Sigmoid colon (tissue), 7 donors: ENCODE results near the gene SLC45A2. TPM values are rescaled to one million over a fixed set of nuclear protein-coding genes. Genes with fewer than 3 reads are reported as not detected.
"Not testable (repeated sequence)": the region's sequence is repeated elsewhere in the genome, so short reads cannot be mapped to it uniquely, and the experiment has no call there.

Source experiments
- DNase-seq: peaks from one replicate; pipeline ENCODE4 v3.0.0-alpha.2; 2019
- H3K27ac ChIP-seq, 4 donors: fragments of 200-600 bp; sonication (generic); one replicate each; pipeline ENCODE4 v1.5.1; 2016 to 2019; ENCODE audit warnings: mild to moderate bottlenecking in 1 of 4
- H3K27me3 ChIP-seq, 3 donors: fragments of 200-600 bp; sonication (generic); one replicate each; pipeline ENCODE4 v1.5.1; 2019; ENCODE audit warnings: mild to moderate bottlenecking in 1 of 3
- H3K36me3 ChIP-seq, 4 donors: fragments of 200-600 bp; sonication (generic); one replicate each; pipeline ENCODE4 v1.5.1; 2016 to 2019
- H3K4me1 ChIP-seq, 4 donors: fragments of 200-600 bp; sonication (generic); one replicate each; pipeline ENCODE4 v1.5.1; 2017 to 2019
- H3K4me3 ChIP-seq, 4 donors: fragments of 200-600 bp; sonication (generic); one replicate each; pipeline ENCODE4 v1.5.1; 2017 to 2019; ENCODE audit warnings: mild to moderate bottlenecking in 2 of 4, moderate library complexity in 1 of 4
- H3K9me3 ChIP-seq, 4 donors: fragments of 200-600 bp in 3 of 4; sonication (generic) in 3 of 4; one replicate each; pipeline versions ENCODE4 v1.5.1 to v1.6.1; 2013 to 2019
- CTCF ChIP-seq, 4 experiments: fragments of 450-650 bp in 3 of 4; fragments of 200-600 bp in 1 of 4; IDR thresholded peaks; one replicate each; pipeline ENCODE4 v1.5.1; 2016 to 2019; ENCODE audit warnings: antibody characterized with exemption in 4 of 4, mild to moderate bottlenecking in 3 of 4, moderate library complexity in 2 of 4
- EP300 ChIP-seq, 4 donors: sonication (generic); formaldehyde crosslinking; IDR thresholded peaks; one replicate each; pipeline ENCODE4 v1.6.1; 2017; ENCODE audit warnings: antibody characterized with exemption in 4 of 4
- POLR2A ChIP-seq, 2 donors: fragments of 450-650 bp; IDR thresholded peaks; one replicate each; pipeline ENCODE4 v1.6.1; 2016; ENCODE audit warnings: antibody characterized with exemption in 2 of 2, mild to moderate bottlenecking in 2 of 2, moderate library complexity in 2 of 2
- POLR2AphosphoS5 ChIP-seq, 4 donors: sonication (generic); formaldehyde crosslinking; IDR thresholded peaks; one replicate each; pipeline ENCODE4 v1.6.1; 2017; ENCODE audit warnings: antibody characterized with exemption in 4 of 4
- WGBS, 2 donors: extraction: QIAGEN DNeasy Blood & Tissue Kit; methylation state at CpG; one replicate each; pipeline ENCODE4 v1.1.7; 2013; 5-methylcytosine and 5-hydroxymethylcytosine counted together
- intact Hi-C: fragments of 100-400 bp; cut with DNase I; formaldehyde crosslinking; loops from one replicate; pipeline ENCODE4 v1.15.1; 2023
- polyA plus RNA-seq, 3 donors: library from polyadenylated mRNA; stranded (reverse); fragments of 200-250 nt; gene quantifications; one replicate each; pipeline ENCODE4 v1.2.3, GENCODE V29; 2013
- total RNA-seq, 4 donors: library from RNA; depleted of rRNA; stranded (reverse); fragments of >200 nt; gene quantifications; one replicate each; pipeline ENCODE4 v1.1.0, GENCODE V29; 2016
- donor health status: healthy with polysubstance abuse.
- donor health status: Bipolar disorder and iron deficiency.
- donor health status: healthy.

The SLC45A2 gene
- total and polyA plus RNA-seq, 7 donors: 0.03 to 0.27 TPM; not detected in 5

- Histone ChIP-seq H3K9me3 (peaks cover 0 to 4% (median 1%) of the 10 kb centered on the region in 4 donors), H3K4me1 (no peaks in the 10 kb centered on the region), H3K4me3 (no peak overlapping the region), H3K27ac (no peak overlapping the region), H3K36me3 (no peaks in the 10 kb centered on the region), H3K27me3 (no peaks in the 10 kb centered on the region)
- TF ChIP-seq POLR2AphosphoS5 (IDR thresholded peaks at IDR 0.05): no peak
- TF ChIP-seq POLR2A (IDR thresholded peaks at IDR 0.05): no peak
- TF ChIP-seq CTCF (IDR thresholded peaks at IDR 0.05): no peak
- no peak for TF ChIP-seq EP300 (IDR thresholded peaks at IDR 0.05)
- 71 to 80% methylated on average over 2 of the region's 2 CpGs for WGBS, 2 donors
- intact Hi-C loops: no loop called here
- no peak for DNase-seq
These were observed 26.3 kb downstream of the SLC45A2 start for GRCh38 chr5:33958176-33958575.

GRCh38 chr5:33957577-33958150, 26.8 kb downstream of the SLC45A2 start:
- Histone ChIP-seq H3K36me3 (no peaks in the 10 kb centered on the region), H3K4me3 (no peak overlapping the region), H3K9me3 (peaks cover 0 to 4% (median 1%) of the 10 kb centered on the region in 4 donors), H3K27ac (no peak overlapping the region), H3K4me1 (no peaks in the 10 kb centered on the region), H3K27me3 (no peaks in the 10 kb centered on the region)
- WGBS, 2 donors: 73 to 86% methylated on average over 2 of the region's 2 CpGs
- no peak for DNase-seq
- no peak for TF ChIP-seq POLR2AphosphoS5 (IDR thresholded peaks at IDR 0.05)
- no peak for TF ChIP-seq EP300 (IDR thresholded peaks at IDR 0.05)
- TF ChIP-seq CTCF (IDR thresholded peaks at IDR 0.05): no peak
- TF ChIP-seq POLR2A (IDR thresholded peaks at IDR 0.05): no peak
- intact Hi-C loops: no loop called here

GRCh38 chr5:33952175-33952574, 32.3 kb downstream of the SLC45A2 start:
- H3K4me3 ChIP-seq, H3K27me3 ChIP-seq, H3K9me3 ChIP-seq, H3K36me3 ChIP-seq, intact Hi-C loops, DNase-seq, H3K4me1 ChIP-seq, H3K27ac ChIP-seq: not testable (repeated sequence)
- WGBS, 2 donors: 74 to 75% methylated on average over 5 of the region's 5 CpGs

GRCh38 chr5:33944543-33945132, 39.9 kb downstream of the SLC45A2 start:
- no peaks in the 10 kb centered on the region for H3K9me3 ChIP-seq
- no peak overlapping the region for H3K4me3 ChIP-seq
- H3K36me3 ChIP-seq: no peaks in the 10 kb centered on the region
- intact Hi-C loops: no loop called here
- WGBS, 2 donors: 80 to 81% methylated on average over 12 of the region's 12 CpGs
- H3K27me3 ChIP-seq: peaks cover 0 to 11% (median 6%) of the 10 kb centered on the region in 3 donors
- no peak for TF ChIP-seq EP300 (IDR thresholded peaks at IDR 0.05)
- TF ChIP-seq POLR2AphosphoS5 (IDR thresholded peaks at IDR 0.05): no peak
- TF ChIP-seq CTCF (IDR thresholded peaks at IDR 0.05): no peak
- no peak for TF ChIP-seq POLR2A (IDR thresholded peaks at IDR 0.05)
- no peaks in the 10 kb centered on the region for H3K4me1 ChIP-seq
- no peak for DNase-seq
- H3K27ac ChIP-seq: no peak overlapping the region

GRCh38 chr5:33941090-33941489, 43.4 kb downstream of the SLC45A2 start:
- Histone ChIP-seq H3K9me3 (no peaks in the 10 kb centered on the region), H3K4me1 (peaks cover 0 to 14% (median 8%) of the 10 kb centered on the region in 4 donors), H3K36me3 (no peaks in the 10 kb centered on the region), H3K27ac (no peak overlapping the region), H3K27me3 (peaks cover 21 to 47% (median 39%) of the 10 kb centered on the region in 3 donors), H3K4me3 (no peak overlapping the region)
- WGBS, 2 donors: 80 to 86% methylated on average over 5 of the region's 5 CpGs
- no peak for TF ChIP-seq CTCF (IDR thresholded peaks at IDR 0.05)
- no peak for TF ChIP-seq POLR2A (IDR thresholded peaks at IDR 0.05)
- TF ChIP-seq EP300 (IDR thresholded peaks at IDR 0.05): no peak
- no peak for TF ChIP-seq POLR2AphosphoS5 (IDR thresholded peaks at IDR 0.05)
- no peak for DNase-seq
- intact Hi-C loops: no loop called here
